ENCODE measurements around the gene CCDC184. TPM values are rescaled to one million over a fixed set of nuclear protein-coding genes. Genes with fewer than 3 reads are reported as not detected.
A peak's percentile ranks its signal among the peaks of the same experiment; 100 is the strongest.

The CCDC184 gene
- total RNA-seq, 1 donor from 2014 or later, result 0.18 TPM

DNA sequence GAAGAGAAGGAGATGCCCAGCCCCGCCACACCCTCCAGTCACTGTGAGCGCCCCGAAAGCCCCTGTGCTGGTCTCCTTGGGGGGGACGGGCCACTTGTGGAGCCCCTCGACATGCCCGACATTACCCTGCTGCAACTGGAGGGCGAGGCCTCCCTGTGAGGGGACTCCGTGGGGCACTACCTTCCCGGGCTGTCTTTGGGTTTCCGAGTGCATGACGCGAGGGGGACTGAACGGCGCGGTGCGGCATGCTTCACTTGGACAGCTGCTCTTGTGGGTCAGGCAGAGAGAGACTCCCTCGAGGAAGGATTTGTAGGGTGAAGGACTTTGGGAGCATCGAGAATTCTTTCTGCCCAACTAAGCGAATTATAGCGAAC is 1.1 kb downstream of the CCDC184 start:
- H3K4me3 Mint-ChIP-seq, result peak overlapping the region; percentile 78
- POLR2A ChIA-PET, result interaction anchor here (1.5 to 1.6 kb wide), 2 partner anchors 14 to 19 kb away, joined by 4 to 11 read pairs; no protein-coding TSS in a partner anchor
- H3K27me3 Mint-ChIP-seq, result peaks cover 19% of the 10 kb centered on the region
- CTCF ChIA-PET, result interaction anchor here (1.0 to 3.4 kb wide), 2 partner anchors 13 to 434 kb away, joined by 3 to 21 read pairs; no protein-coding TSS in a partner anchor
- TF ChIP-seq, protein P1, sequence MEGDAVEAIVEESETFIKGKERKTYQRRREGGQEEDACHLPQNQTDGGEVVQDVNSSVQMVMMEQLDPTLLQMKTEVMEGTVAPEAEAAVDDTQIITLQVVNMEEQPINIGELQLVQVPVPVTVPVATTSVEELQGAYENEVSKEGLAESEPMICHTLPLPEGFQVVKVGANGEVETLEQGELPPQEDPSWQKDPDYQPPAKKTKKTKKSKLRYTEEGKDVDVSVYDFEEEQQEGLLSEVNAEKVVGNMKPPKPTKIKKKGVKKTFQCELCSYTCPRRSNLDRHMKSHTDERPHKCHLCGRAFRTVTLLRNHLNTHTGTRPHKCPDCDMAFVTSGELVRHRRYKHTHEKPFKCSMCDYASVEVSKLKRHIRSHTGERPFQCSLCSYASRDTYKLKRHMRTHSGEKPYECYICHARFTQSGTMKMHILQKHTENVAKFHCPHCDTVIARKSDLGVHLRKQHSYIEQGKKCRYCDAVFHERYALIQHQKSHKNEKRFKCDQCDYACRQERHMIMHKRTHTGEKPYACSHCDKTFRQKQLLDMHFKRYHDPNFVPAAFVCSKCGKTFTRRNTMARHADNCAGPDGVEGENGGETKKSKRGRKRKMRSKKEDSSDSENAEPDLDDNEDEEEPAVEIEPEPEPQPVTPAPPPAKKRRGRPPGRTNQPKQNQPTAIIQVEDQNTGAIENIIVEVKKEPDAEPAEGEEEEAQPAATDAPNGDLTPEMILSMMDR (IDR thresholded peaks at IDR 0.05), result no peak
- no peak overlapping the region for H3K27ac Mint-ChIP-seq
- H3K36me3 Mint-ChIP-seq (ENCODE audit: low read depth), result peaks cover 3% of the 10 kb centered on the region
- DNase-seq (peak; percentile 17), ATAC-seq (ENCODE audit: low read depth) (no peak)
- peaks cover 32% of the 10 kb centered on the region for H3K4me1 Mint-ChIP-seq
- no peaks in the 10 kb centered on the region for H3K9me3 Mint-ChIP-seq
- intact Hi-C loops (cut with micrococcal nuclease), result no loop called here

DNA sequence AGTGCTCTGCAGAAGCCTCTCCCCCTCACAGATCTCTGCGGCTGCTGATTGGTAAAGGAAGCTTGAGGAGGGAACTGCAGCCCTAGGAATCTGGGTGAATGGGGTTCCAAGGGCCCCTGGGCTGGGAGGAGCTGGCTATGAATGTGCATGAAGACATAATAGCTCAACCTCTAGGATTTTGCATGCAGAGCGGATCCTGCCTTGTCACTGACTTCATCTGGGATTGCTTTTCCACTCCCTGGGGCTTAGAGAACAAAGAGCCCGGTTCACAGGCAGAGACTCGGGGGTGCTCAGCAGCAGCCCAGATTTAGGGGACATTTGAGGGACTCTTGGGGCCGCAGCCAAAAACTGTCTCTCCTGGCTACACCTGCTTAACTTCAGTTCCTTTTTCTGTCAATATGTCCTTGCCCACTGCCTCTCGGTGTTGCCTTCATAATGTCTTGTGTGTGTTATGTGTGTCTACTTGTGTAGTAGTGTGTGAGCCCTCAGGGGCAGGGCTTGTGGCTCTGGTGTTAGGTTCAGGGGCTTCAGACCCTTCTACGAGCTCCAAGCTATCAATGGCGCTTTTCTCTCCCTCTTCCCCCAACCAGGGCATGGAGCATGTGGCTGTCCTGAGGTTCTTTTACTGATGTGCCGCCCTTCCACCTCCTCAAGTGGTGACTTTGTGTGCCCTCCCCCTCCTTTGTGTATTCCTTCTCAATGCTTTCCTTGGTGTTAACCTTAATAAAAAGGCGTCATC is 1.9 kb downstream of the CCDC184 start:
- Mint-ChIP-seq H3K4me3 (peak overlapping the region; percentile 67), H3K27me3 (peaks cover 21% of the 10 kb centered on the region), H3K27ac (no peak overlapping the region), H3K4me1 (peaks cover 32% of the 10 kb centered on the region), H3K36me3 (ENCODE audit: low read depth) (peaks cover 3% of the 10 kb centered on the region), H3K9me3 (no peaks in the 10 kb centered on the region)
- ATAC-seq (ENCODE audit: low read depth) (no peak), DNase-seq (peak; percentile 18)
- TF ChIP-seq, protein P1 (IDR thresholded peaks at IDR 0.05), result no peak
- ChIA-PET POLR2A (interaction anchor here (1.6 kb wide), 1 partner anchor 13 kb away, joined by 11 read pairs; no protein-coding TSS in a partner anchor), CTCF (interaction anchor here (1.0 to 3.4 kb wide), 2 partner anchors 12 to 433 kb away, joined by 3 to 21 read pairs; no protein-coding TSS in a partner anchor)
- intact Hi-C loops (cut with micrococcal nuclease), result no loop called here

DNA sequence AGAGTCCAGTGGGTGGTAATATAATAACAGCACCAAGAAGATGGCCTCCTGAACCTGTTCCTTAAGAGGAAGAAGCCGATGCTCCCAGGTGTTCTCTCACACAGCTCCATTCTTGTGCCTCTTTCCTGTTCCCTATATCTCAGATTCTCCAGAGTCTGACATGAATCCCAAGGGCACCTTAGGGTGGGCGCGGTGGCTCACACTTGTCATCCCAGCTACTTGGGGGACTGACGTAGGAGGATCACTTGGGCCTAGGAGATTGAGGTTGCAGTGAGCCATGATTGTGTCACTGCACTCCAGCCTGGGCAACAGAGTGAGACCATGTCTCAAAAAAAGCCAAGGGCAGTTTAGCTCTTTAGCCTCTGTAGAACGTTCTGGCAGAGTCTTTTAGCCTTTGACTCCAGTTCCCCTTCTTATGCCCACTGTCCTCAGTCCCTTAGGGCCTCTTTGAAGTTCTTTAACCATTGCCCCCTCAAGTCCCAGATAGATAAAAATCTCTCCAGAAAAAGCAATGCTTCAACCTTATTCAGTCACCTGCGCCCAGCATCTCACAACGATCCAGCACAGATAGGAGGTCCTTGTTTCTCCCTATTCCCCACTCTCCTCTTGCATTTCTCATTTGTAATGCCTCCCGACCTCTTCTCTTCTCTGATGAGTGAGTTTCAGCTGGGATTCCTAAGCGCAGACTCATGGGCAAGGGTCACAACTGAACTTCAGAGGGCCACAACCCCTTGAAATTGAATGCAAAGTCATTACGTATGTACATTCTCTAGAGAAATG is 4.7 kb downstream of the CCDC184 start:
- peaks cover 15% of the 10 kb centered on the region for H3K27me3 Mint-ChIP-seq
- TF ChIP-seq, protein P1 (IDR thresholded peaks at IDR 0.05), result no peak
- ATAC-seq (ENCODE audit: low read depth), result no peak
- H3K27ac Mint-ChIP-seq, result no peak overlapping the region
- no peak for DNase-seq
- intact Hi-C loops (cut with micrococcal nuclease), result loop anchor here (2.0 kb wide), 2 partner anchors 225 to 431 kb away; partner anchors contain the start of gene TMEM106C
- H3K9me3 Mint-ChIP-seq, result no peaks in the 10 kb centered on the region
- H3K4me1 Mint-ChIP-seq, result peaks cover 23% of the 10 kb centered on the region
- ChIA-PET POLR2A (no interaction called here), CTCF (interaction anchor here (1.0 to 2.2 kb wide), 4 partner anchors 9 to 30 kb away, joined by 3 to 9 read pairs (median 5); partner anchors contain the start of gene ASB8)
- peaks cover 3% of the 10 kb centered on the region for H3K36me3 Mint-ChIP-seq (ENCODE audit: low read depth)
- no peak overlapping the region for H3K4me3 Mint-ChIP-seq

DNA sequence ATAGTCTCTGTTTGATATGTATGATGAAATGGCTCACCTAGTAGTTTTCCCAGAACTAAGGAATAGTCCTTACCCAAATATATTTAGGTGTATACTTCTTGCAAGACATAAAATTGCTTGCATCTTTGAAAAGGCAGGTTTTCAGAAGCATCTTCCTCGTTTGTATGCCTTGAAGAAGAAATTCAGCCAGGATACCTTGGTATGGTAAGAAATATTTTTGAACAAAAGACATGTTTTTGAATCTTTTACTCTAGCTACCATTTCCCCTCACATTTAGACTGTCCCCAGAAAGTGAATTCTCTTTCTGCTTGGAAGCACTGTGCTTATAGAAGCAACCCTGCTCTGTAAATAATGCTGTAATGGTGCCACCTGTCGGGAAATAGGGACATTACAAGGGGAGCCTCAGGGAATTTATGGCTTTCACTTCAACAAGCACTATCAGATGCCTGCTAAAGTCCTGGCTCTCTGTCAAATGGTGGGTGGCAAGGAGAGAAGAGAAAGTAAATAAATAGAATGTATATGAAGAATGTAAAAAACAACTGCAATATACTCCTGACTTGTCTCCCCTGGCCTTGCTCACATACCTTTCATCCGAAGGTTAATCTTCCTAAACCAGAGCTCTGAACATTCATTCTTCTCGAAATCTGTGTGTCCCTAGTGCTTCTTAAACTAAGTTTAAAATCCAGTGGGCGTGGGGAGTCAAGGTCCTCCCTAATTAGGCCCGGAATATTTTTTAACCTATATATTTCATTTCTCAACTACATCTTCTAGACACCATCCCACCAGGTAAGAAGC is 6.1 kb downstream of the CCDC184 start:
- ChIA-PET CTCF (interaction anchor here (0.7 to 1.9 kb wide), 11 partner anchors 8 to 1366 kb away, joined by 3 to 7 read pairs (median 3); partner anchors contain the start of gene ASB8), POLR2A (interaction anchor here (1.3 kb wide), 1 partner anchor 9 kb away, joined by 3 read pairs; no protein-coding TSS in a partner anchor)
- DNase-seq, result peak; percentile 38
- Mint-ChIP-seq H3K36me3 (ENCODE audit: low read depth) (no peaks in the 10 kb centered on the region), H3K27me3 (peaks cover 23% of the 10 kb centered on the region), H3K27ac (no peak overlapping the region), H3K4me3 (no peak overlapping the region), H3K9me3 (no peaks in the 10 kb centered on the region), H3K4me1 (peaks cover 17% of the 10 kb centered on the region)
- intact Hi-C loops (cut with micrococcal nuclease), result loop anchor here (1.0 to 2.0 kb wide), 5 partner anchors 9 to 429 kb away; partner anchors contain the start of gene TMEM106C
- ATAC-seq (ENCODE audit: low read depth), result peak; percentile 84
- TF ChIP-seq, protein P1 (IDR thresholded peaks at IDR 0.05), result no peak

All from activated B cell treated with CpG ODN at 0.5 μM for 24 hours (primary cell).